K562 (cell line): ENCODE measurements around the gene PRDM11. TPM values are rescaled to one million over a fixed set of nuclear protein-coding genes. Genes with fewer than 3 reads are reported as not detected.

ENCODE experiments used
- CHD1 ChIP-seq: fragments of 200-600 bp; sonication (generic); IDR thresholded peaks from one replicate; pipeline ENCODE4 v1.6.1; 2012; ENCODE audit warnings: mild to moderate bottlenecking, moderate library complexity, low read length, inconsistent platforms
- CHD4 ChIP-seq: fragments of 200-600 bp; sonication (generic); IDR thresholded peaks from 3 replicates; pipeline ENCODE4 v1.6.1; 2012; ENCODE audit warnings: low read depth, mild to moderate bottlenecking, mixed read lengths, low read length, inconsistent platforms; ENCODE audit not compliant: insufficient read depth, insufficient replicate concordance, poor library complexity, severe bottlenecking
- ZBTB33 ChIP-seq: sonication (generic); formaldehyde crosslinking; IDR thresholded peaks from 2 replicates; pipeline ENCODE4 v1.8.1; 2023; ENCODE audit warnings: mild to moderate bottlenecking, missing genetic modification reagents
- ZNF143 ChIP-seq: sonication (generic); formaldehyde crosslinking; IDR thresholded peaks from 2 replicates; pipeline ENCODE4 v1.9.0; 2022; ENCODE audit warnings: mild to moderate bottlenecking, missing genetic modification reagents
- polyA plus RNA-seq, 8 experiments: library from polyadenylated mRNA; depleted of rRNA in 4 of 8; stranded (reverse) in 5 of 8; unstranded in 3 of 8; fragments of >200 nt; fragmentation: Nextera tagmentation in 2 of 8; fragmentation: Illumina TruSeq in 1 of 8; extraction: Ambion mirVana in 2 of 8; extraction: Trizol in 1 of 8; gene quantifications; 2 replicates each; pipeline versions ENCODE4 v1.2.1 to v1.2.3, GENCODE V29; 2011 to 2014; ENCODE audit warnings: inconsistent platforms in 1 of 8, missing spikeins in 1 of 8
- total RNA-seq, 7 experiments: library from RNA; depleted of rRNA in 6 of 7; stranded (reverse); fragments of >200 nt in 6 of 7; fragmentation: Illumina TruSeq in 2 of 7; extraction: Trizol in 2 of 7; gene quantifications; 2 replicates each; pipeline versions ENCODE4 v1.2.1 to v1.2.3, GENCODE V29; 2011 to 2021; ENCODE audit warnings: low replicate concordance in 1 of 7
- TF ChIP-seq, protein P1 (sequence below), 2 experiments: fragments of 150-350 bp in 1 of 2; IDR thresholded peaks; 2 replicates each; pipeline ENCODE4 v1.6.1; 2012 to 2016; ENCODE audit warnings: low read depth in 2 of 2, low read length in 2 of 2, mild to moderate bottlenecking in 1 of 2, moderate library complexity in 1 of 2
- TF ChIP-seq, protein P2 (sequence below): fragments of 450-650 bp; IDR thresholded peaks from 2 replicates; pipeline ENCODE4 v1.6.1; 2016; ENCODE audit warnings: low read depth, mild to moderate bottlenecking, moderate library complexity

The PRDM11 gene
- total and polyA plus RNA-seq, 9 of the 15 experiments (the other 6 are each of a cell fraction or from before 2014, with no cell fraction given) = 0.01 to 1.1 (median 0.29) TPM

DNA sequence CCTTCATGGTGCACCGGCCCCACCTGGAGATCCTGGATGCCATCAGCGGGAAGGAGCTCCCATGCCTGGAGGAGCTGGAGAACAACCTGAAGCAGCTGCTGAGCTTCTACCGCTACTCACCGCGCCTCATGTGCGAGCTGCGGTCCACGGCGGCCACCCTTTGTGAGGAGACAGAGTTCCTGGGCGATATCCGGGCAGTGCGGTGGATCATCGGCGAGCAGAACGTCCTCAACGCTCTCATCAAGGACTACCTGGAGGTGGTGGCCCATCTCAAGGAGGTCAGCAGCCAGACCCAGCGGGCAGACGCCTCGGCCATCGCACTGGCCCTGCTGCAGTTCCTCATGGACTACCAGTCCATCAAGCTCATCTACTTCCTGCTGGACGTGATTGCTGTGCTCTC is 80.5 kb downstream of the PRDM11 start (continued):
- no peak for TF ChIP-seq ZBTB33 (CRISPR knock-in tag)
- TF ChIP-seq CHD4 = no peak
- TF ChIP-seq CHD1 = no peak
- TF ChIP-seq, protein P1, sequence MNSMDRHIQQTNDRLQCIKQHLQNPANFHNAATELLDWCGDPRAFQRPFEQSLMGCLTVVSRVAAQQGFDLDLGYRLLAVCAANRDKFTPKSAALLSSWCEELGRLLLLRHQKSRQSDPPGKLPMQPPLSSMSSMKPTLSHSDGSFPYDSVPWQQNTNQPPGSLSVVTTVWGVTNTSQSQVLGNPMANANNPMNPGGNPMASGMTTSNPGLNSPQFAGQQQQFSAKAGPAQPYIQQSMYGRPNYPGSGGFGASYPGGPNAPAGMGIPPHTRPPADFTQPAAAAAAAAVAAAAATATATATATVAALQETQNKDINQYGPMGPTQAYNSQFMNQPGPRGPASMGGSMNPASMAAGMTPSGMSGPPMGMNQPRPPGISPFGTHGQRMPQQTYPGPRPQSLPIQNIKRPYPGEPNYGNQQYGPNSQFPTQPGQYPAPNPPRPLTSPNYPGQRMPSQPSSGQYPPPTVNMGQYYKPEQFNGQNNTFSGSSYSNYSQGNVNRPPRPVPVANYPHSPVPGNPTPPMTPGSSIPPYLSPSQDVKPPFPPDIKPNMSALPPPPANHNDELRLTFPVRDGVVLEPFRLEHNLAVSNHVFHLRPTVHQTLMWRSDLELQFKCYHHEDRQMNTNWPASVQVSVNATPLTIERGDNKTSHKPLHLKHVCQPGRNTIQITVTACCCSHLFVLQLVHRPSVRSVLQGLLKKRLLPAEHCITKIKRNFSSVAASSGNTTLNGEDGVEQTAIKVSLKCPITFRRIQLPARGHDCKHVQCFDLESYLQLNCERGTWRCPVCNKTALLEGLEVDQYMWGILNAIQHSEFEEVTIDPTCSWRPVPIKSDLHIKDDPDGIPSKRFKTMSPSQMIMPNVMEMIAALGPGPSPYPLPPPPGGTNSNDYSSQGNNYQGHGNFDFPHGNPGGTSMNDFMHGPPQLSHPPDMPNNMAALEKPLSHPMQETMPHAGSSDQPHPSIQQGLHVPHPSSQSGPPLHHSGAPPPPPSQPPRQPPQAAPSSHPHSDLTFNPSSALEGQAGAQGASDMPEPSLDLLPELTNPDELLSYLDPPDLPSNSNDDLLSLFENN (IDR thresholded peaks at IDR 0.05; ENCODE audit: low read depth in 2 of 2, low read length in 2 of 2) = no peak
- no peak for TF ChIP-seq ZNF143
- TF ChIP-seq, protein P2, sequence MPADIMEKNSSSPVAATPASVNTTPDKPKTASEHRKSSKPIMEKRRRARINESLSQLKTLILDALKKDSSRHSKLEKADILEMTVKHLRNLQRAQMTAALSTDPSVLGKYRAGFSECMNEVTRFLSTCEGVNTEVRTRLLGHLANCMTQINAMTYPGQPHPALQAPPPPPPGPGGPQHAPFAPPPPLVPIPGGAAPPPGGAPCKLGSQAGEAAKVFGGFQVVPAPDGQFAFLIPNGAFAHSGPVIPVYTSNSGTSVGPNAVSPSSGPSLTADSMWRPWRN = no peak
